ENCODE measurements around the gene OSGEPL1. TPM values are rescaled to one million over a fixed set of nuclear protein-coding genes. Genes with fewer than 3 reads are reported as not detected.

The OSGEPL1 gene
- total RNA-seq: 7.1 and 12.4 TPM in 2 replicates

GRCh38 chr2:189762551-189763298 lies at the start of gene OSGEPL1:
TSS of gene OSGEPL1 (minus strand) at chr2:189762792. CDS start at chr2:189761640, 1,152 bp downstream.

GRCh38 chr2:189783927-189784867 lies 21.6 kb upstream of the OSGEPL1 start, which contains the start of the genes ORMDL1 and PMS1:
TSS of gene ORMDL1 (minus strand) at chr2:189784339. CDS start at chr2:189782595, 1,744 bp downstream.
TSS of gene PMS1 (plus strand) at chr2:189784450. CDS start at chr2:189791810, 7,360 bp downstream.

Other genes starting within 250 kb of the OSGEPL1 start
- gene SLC40A1, start 182.0 kb downstream of the OSGEPL1 start, total RNA-seq: 0.79 and 0.99 TPM in 2 replicates
- gene ASNSD1, start 101.3 kb downstream of the OSGEPL1 start, total RNA-seq: 19.3 and 28.9 TPM in 2 replicates
- 0.78 and 1.6 TPM in 2 replicates for gene ANKAR, start 88.1 kb downstream of the OSGEPL1 start, total RNA-seq
- 22.0 and 30.5 TPM in 2 replicates for gene ORMDL1, start 21.5 kb upstream of the OSGEPL1 start, total RNA-seq
- 16.4 and 18.5 TPM in 2 replicates for gene PMS1, start 21.7 kb upstream of the OSGEPL1 start, total RNA-seq